Prostate gland (tissue), 2 donors: ENCODE data around the gene CDC14B. TPM values are rescaled to one million over a fixed set of nuclear protein-coding genes. Genes with fewer than 3 reads are reported as not detected.

Experiments
- DNase-seq: peaks from one replicate; pipeline ENCODE4 v3.0.0-alpha.2; 2019; ENCODE audit warnings: low spot score
- H3K27ac ChIP-seq, 2 donors: fragments of 200-600 bp; sonication (generic); 2 replicates each; pipeline ENCODE4 v1.5.1; 2017 to 2019
- H3K27me3 ChIP-seq: fragments of 200-600 bp; sonication (generic); replicated peaks from 2 replicates; pipeline ENCODE4 v1.5.1; 2019; ENCODE audit not compliant: insufficient read depth
- H3K36me3 ChIP-seq, 2 donors: fragments of 200-600 bp; sonication (generic); 1 replicate in 1 of 2; 2 replicates in 1 of 2; pipeline versions ENCODE4 v1.5.1 to v1.8.1; 2017 to 2019
- H3K4me1 ChIP-seq: fragments of 200-600 bp; sonication (generic); replicated peaks from 2 replicates; pipeline ENCODE4 v1.5.1; 2019
- H3K4me3 ChIP-seq, 2 donors: fragments of 200-600 bp; sonication (generic); 2 replicates each; pipeline ENCODE4 v1.5.1; 2017 to 2019
- H3K9me3 ChIP-seq: fragments of 200-600 bp; sonication (generic); 2 replicates; pipeline ENCODE4 v1.5.1; 2017
- CTCF ChIP-seq, 4 experiments: fragments of 200-600 bp in 2 of 4; fragments of 450-650 bp in 2 of 4; sonication (generic) in 2 of 4; IDR thresholded peaks; 1 replicate in 3 of 4; 2 replicates in 1 of 4; pipeline ENCODE4 v1.5.1; 2016 to 2019; ENCODE audit warnings: antibody characterized with exemption in 4 of 4, mild to moderate bottlenecking in 2 of 4, moderate library complexity in 2 of 4
- POLR2A ChIP-seq: fragments of 450-650 bp; IDR thresholded peaks from one replicate; pipeline ENCODE4 v1.6.1; 2016; ENCODE audit warnings: antibody characterized with exemption, mild to moderate bottlenecking
- POLR2AphosphoS5 ChIP-seq: sonication (generic); formaldehyde crosslinking; IDR thresholded peaks from one replicate; pipeline ENCODE4 v1.6.1; 2017; ENCODE audit warnings: antibody characterized with exemption
- WGBS: methylation state at CpG from one replicate; pipeline ENCODE4 v1.1.5; 2018; 5-methylcytosine and 5-hydroxymethylcytosine counted together
- intact Hi-C: fragments of 100-400 bp; cut with DNase I; formaldehyde crosslinking; loops from one replicate; pipeline ENCODE4 v1.14.2; 2022
- total RNA-seq, 2 donors: library from RNA; depleted of rRNA; stranded (reverse); fragments of >200 nt; gene quantifications; one replicate each; pipeline ENCODE4 v1.1.0, GENCODE V29; 2016

Gene CDC14B
- total RNA-seq, 2 donors from 2014 or later = 27.0 to 34.7 TPM

GRCh38 chr9:96512240-96512639 lies 107.4 kb downstream of the CDC14B start:
- Histone ChIP-seq H3K4me1 (no peaks in the 10 kb centered on the region), H3K4me3 (no peak overlapping the region), H3K36me3 (no peaks in the 10 kb centered on the region), H3K27ac (no peak overlapping the region), H3K27me3 (no peaks in the 10 kb centered on the region), H3K9me3 (no peaks in the 10 kb centered on the region)
- WGBS = 93% methylated on average over 3 of the region's 3 CpGs
- intact Hi-C loops = no loop called here
- TF ChIP-seq CTCF (IDR thresholded peaks at IDR 0.05) (no peak), POLR2AphosphoS5 (no peak), POLR2A (no peak)
- no peak for DNase-seq

- no peak for DNase-seq
- no peak overlapping the region for H3K27ac ChIP-seq
- 72% methylated on average over 4 of the region's 4 CpGs for WGBS
- no peaks in the 10 kb centered on the region for H3K4me1 ChIP-seq
- no peak for TF ChIP-seq POLR2AphosphoS5
- TF ChIP-seq CTCF (IDR thresholded peaks at IDR 0.05) = no peak
- TF ChIP-seq POLR2A = no peak
- H3K36me3 ChIP-seq = peaks cover 0 to 3% of the 10 kb centered on the region in 2 donors
- H3K27me3 ChIP-seq = no peaks in the 10 kb centered on the region
- no peak overlapping the region for H3K4me3 ChIP-seq
- H3K9me3 ChIP-seq = no peaks in the 10 kb centered on the region
- intact Hi-C loops = no loop called here
Measured at GRCh38 chr9:96510258-96510657, 109.4 kb downstream of the CDC14B start.

- no peak for DNase-seq
- Histone ChIP-seq H3K4me1 (no peaks in the 10 kb centered on the region), H3K27me3 (no peaks in the 10 kb centered on the region), H3K36me3 (peaks cover 0 to 3% of the 10 kb centered on the region in 2 donors), H3K9me3 (no peaks in the 10 kb centered on the region), H3K27ac (no peak overlapping the region), H3K4me3 (no peak overlapping the region)
- intact Hi-C loops = no loop called here
- TF ChIP-seq CTCF (IDR thresholded peaks at IDR 0.05) = no peak
- TF ChIP-seq POLR2AphosphoS5 = no peak
- 50% methylated on average over 2 of the region's 2 CpGs for WGBS
Measured at GRCh38 chr9:96509848-96510247, 109.8 kb downstream of the CDC14B start.

GRCh38 chr9:96509026-96509425 lies 110.6 kb downstream of the CDC14B start:
- no peaks in the 10 kb centered on the region for H3K9me3 ChIP-seq
- no peak for DNase-seq
- intact Hi-C loops = no loop called here
- H3K27ac ChIP-seq = no peak overlapping the region
- H3K36me3 ChIP-seq = peaks cover 0 to 3% of the 10 kb centered on the region in 2 donors
- 93% methylated on average over 5 of the region's 5 CpGs for WGBS
- no peaks in the 10 kb centered on the region for H3K27me3 ChIP-seq
- H3K4me1 ChIP-seq = no peaks in the 10 kb centered on the region
- no peak overlapping the region for H3K4me3 ChIP-seq
- no peak for TF ChIP-seq POLR2AphosphoS5
- no peak for TF ChIP-seq CTCF (IDR thresholded peaks at IDR 0.05)
- no peak for TF ChIP-seq POLR2A

- Histone ChIP-seq H3K4me3 (no peak overlapping the region), H3K9me3 (no peaks in the 10 kb centered on the region), H3K36me3 (peaks cover 0 to 3% of the 10 kb centered on the region in 2 donors), H3K4me1 (no peaks in the 10 kb centered on the region), H3K27me3 (no peaks in the 10 kb centered on the region), H3K27ac (no peak overlapping the region)
- no peak for DNase-seq
- TF ChIP-seq CTCF (IDR thresholded peaks at IDR 0.05) (no peak), POLR2AphosphoS5 (no peak), POLR2A (no peak)
- intact Hi-C loops = no loop called here
- 80% methylated on average over 14 of the region's 14 CpGs for WGBS
Measured at GRCh38 chr9:96508227-96508940, 111.3 kb downstream of the CDC14B start.
